Naive B cell (primary cell): Measurements from ENCODE around the gene TCERG1L. TPM values are rescaled to one million over a fixed set of nuclear protein-coding genes. Genes with fewer than 3 reads are reported as not detected.
A peak's percentile ranks its signal among the peaks of the same experiment; 100 is the strongest.

Experiments used
- ATAC-seq, 2 donors: fragments of 150-1000 bp; cut with Tn5 transposase; 2 replicates each; pipeline ENCODE4 v1.10.0; 2021; ENCODE audit warnings: low read depth in 2 of 2, mild to moderate bottlenecking in 2 of 2, moderate library complexity in 2 of 2
- DNase-seq: peaks from one replicate; pipeline ENCODE4 v3.0.0; 2022
- H3K27ac Mint-ChIP-seq, 6 donors: one replicate each; pipeline ENCODE4 v1.8.0; 2020 to 2022; ENCODE audit warnings: mild to moderate bottlenecking in 6 of 6, mixed read lengths in 6 of 6, moderate library complexity in 5 of 6, inconsistent platforms in 2 of 6
- H3K27me3 Mint-ChIP-seq, 3 donors: one replicate each; pipeline ENCODE4 v1.8.0; 2021 to 2022; ENCODE audit warnings: mixed read lengths in 3 of 3, mild to moderate bottlenecking in 1 of 3
- H3K36me3 Mint-ChIP-seq, 2 donors: one replicate each; pipeline ENCODE4 v1.8.0; 2020 to 2022; ENCODE audit warnings: mixed read lengths in 2 of 2, inconsistent platforms in 1 of 2, mild to moderate bottlenecking in 1 of 2
- H3K4me1 Mint-ChIP-seq, 3 donors: one replicate each; pipeline ENCODE4 v1.8.0; 2020 to 2022; ENCODE audit warnings: mixed read lengths in 3 of 3, inconsistent platforms in 1 of 3, mild to moderate bottlenecking in 1 of 3, moderate library complexity in 1 of 3
- H3K4me3 Mint-ChIP-seq, 8 donors: one replicate each; pipeline ENCODE4 v1.8.0; 2020 to 2022; ENCODE audit warnings: mild to moderate bottlenecking in 8 of 8, mixed read lengths in 8 of 8, moderate library complexity in 8 of 8, inconsistent platforms in 2 of 8
- H3K9me3 Mint-ChIP-seq, 7 donors: one replicate each; pipeline ENCODE4 v1.8.0; 2020 to 2022; ENCODE audit warnings: mixed read lengths in 7 of 7, mild to moderate bottlenecking in 5 of 7, inconsistent platforms in 2 of 7, moderate library complexity in 1 of 7
- polyA plus RNA-seq, 6 donors: library from polyadenylated mRNA; unstranded; fragments of 300-500 nt; fragmentation: Illumina TruSeq; gene quantifications; one replicate each; pipeline ENCODE4 v1.2.3, GENCODE V29; 2021; ENCODE audit warnings: low read depth in 6 of 6

The TCERG1L gene
- polyA plus RNA-seq, 6 donors from 2014 or later = not detected

GRCh38 chr10:131169146-131169545 is 142.4 kb downstream of the TCERG1L start:
- H3K27ac Mint-ChIP-seq = no peak overlapping the region
- no peaks in the 10 kb centered on the region for H3K27me3 Mint-ChIP-seq
- H3K36me3 Mint-ChIP-seq = no peaks in the 10 kb centered on the region
- DNase-seq = no peak
- no peak overlapping the region for H3K4me3 Mint-ChIP-seq
- no peak for ATAC-seq
- H3K4me1 Mint-ChIP-seq = no peaks in the 10 kb centered on the region
- no peaks in the 10 kb centered on the region for H3K9me3 Mint-ChIP-seq

- DNase-seq (no peak), ATAC-seq (no peak)
- H3K27me3 Mint-ChIP-seq = no peaks in the 10 kb centered on the region
- no peaks in the 10 kb centered on the region for H3K36me3 Mint-ChIP-seq
- no peaks in the 10 kb centered on the region for H3K4me1 Mint-ChIP-seq
- H3K27ac Mint-ChIP-seq = no peak overlapping the region
- no peak overlapping the region for H3K4me3 Mint-ChIP-seq
- H3K9me3 Mint-ChIP-seq = no peaks in the 10 kb centered on the region
Observed at GRCh38 chr10:131168238-131168875, 143.2 kb downstream of the TCERG1L start.

- Mint-ChIP-seq H3K4me1 (no peaks in the 10 kb centered on the region), H3K4me3 (no peak overlapping the region), H3K27me3 (no peaks in the 10 kb centered on the region), H3K27ac (no peak overlapping the region), H3K36me3 (no peaks in the 10 kb centered on the region), H3K9me3 (no peaks in the 10 kb centered on the region)
- no peak for DNase-seq
- no peak for ATAC-seq
Observed at GRCh38 chr10:131167036-131167860, 144.3 kb downstream of the TCERG1L start.

- Mint-ChIP-seq H3K36me3 (no peaks in the 10 kb centered on the region), H3K4me1 (no peaks in the 10 kb centered on the region)
Observed at GRCh38 chr10:131166486-131166885, 145.0 kb downstream of the TCERG1L start.

GRCh38 chr10:131165092-131165491 is 146.4 kb downstream of the TCERG1L start:
- H3K27me3 Mint-ChIP-seq = no peaks in the 10 kb centered on the region
- H3K36me3 Mint-ChIP-seq = no peaks in the 10 kb centered on the region
- ATAC-seq (no peak), DNase-seq (no peak)
- H3K4me1 Mint-ChIP-seq = no peaks in the 10 kb centered on the region
- H3K4me3 Mint-ChIP-seq = no peak overlapping the region
- no peaks in the 10 kb centered on the region for H3K9me3 Mint-ChIP-seq
- no peak overlapping the region for H3K27ac Mint-ChIP-seq

More at GRCh38 chr10:131166486-131166885, 145.0 kb downstream of the TCERG1L start:
- Mint-ChIP-seq H3K9me3 (no peaks in the 10 kb centered on the region), H3K27ac (no peak overlapping the region), H3K4me3 (no peak overlapping the region), H3K27me3 (no peaks in the 10 kb centered on the region)
- ATAC-seq = no peak
- DNase-seq = no peak

- Mint-ChIP-seq H3K9me3 (no peaks in the 10 kb centered on the region), H3K27ac (peak overlapping the region in 1 of 6 donors; percentile 71), H3K4me1 (no peaks in the 10 kb centered on the region), H3K36me3 (no peaks in the 10 kb centered on the region), H3K4me3 (no peak overlapping the region), H3K27me3 (no peaks in the 10 kb centered on the region)
- ATAC-seq (no peak), DNase-seq (no peak)
Observed at GRCh38 chr10:131162866-131163843, 148.4 kb downstream of the TCERG1L start.

- no peak for ATAC-seq
- Mint-ChIP-seq H3K27me3 (no peaks in the 10 kb centered on the region), H3K4me3 (no peak overlapping the region)
Observed at GRCh38 chr10:131162211-131162610, 149.3 kb downstream of the TCERG1L start.

GRCh38 chr10:131161087-131161486 is 150.4 kb downstream of the TCERG1L start:
- DNase-seq = no peak
- no peaks in the 10 kb centered on the region for H3K27me3 Mint-ChIP-seq
- no peaks in the 10 kb centered on the region for H3K36me3 Mint-ChIP-seq
- H3K4me3 Mint-ChIP-seq = no peak overlapping the region
- no peaks in the 10 kb centered on the region for H3K4me1 Mint-ChIP-seq
- H3K27ac Mint-ChIP-seq = no peak overlapping the region
- ATAC-seq = no peak
- peaks cover 0 to 1% (median 0%) of the 10 kb centered on the region in 7 donors for H3K9me3 Mint-ChIP-seq

More at GRCh38 chr10:131162211-131162610, 149.3 kb downstream of the TCERG1L start:
- Mint-ChIP-seq H3K9me3 (no peaks in the 10 kb centered on the region), H3K27ac (no peak overlapping the region), H3K4me1 (no peaks in the 10 kb centered on the region), H3K36me3 (no peaks in the 10 kb centered on the region)
- no peak for DNase-seq

- Mint-ChIP-seq H3K27me3 (no peaks in the 10 kb centered on the region), H3K9me3 (peaks cover 0 to 3% (median 0%) of the 10 kb centered on the region in 7 donors), H3K4me3 (no peak overlapping the region), H3K4me1 (no peaks in the 10 kb centered on the region), H3K36me3 (no peaks in the 10 kb centered on the region), H3K27ac (peak overlapping the region in 2 of 6 donors; percentile 64 to 79)
- no peak for DNase-seq
- ATAC-seq = no peak
Observed at GRCh38 chr10:131160219-131160875, 151.2 kb downstream of the TCERG1L start.

GRCh38 chr10:131159771-131160170 is 151.8 kb downstream of the TCERG1L start:
- Mint-ChIP-seq H3K27ac (no peak overlapping the region), H3K4me1 (no peaks in the 10 kb centered on the region), H3K36me3 (no peaks in the 10 kb centered on the region), H3K27me3 (no peaks in the 10 kb centered on the region), H3K4me3 (no peak overlapping the region), H3K9me3 (peaks cover 0 to 3% (median 0%) of the 10 kb centered on the region in 7 donors)
- DNase-seq (no peak), ATAC-seq (no peak)

GRCh38 chr10:131158695-131159094 is 152.8 kb downstream of the TCERG1L start:
- Mint-ChIP-seq H3K4me3 (no peak overlapping the region), H3K36me3 (no peaks in the 10 kb centered on the region), H3K27ac (no peak overlapping the region), H3K9me3 (peaks cover 0 to 3% (median 0%) of the 10 kb centered on the region in 7 donors), H3K4me1 (no peaks in the 10 kb centered on the region), H3K27me3 (no peaks in the 10 kb centered on the region)
- DNase-seq (no peak), ATAC-seq (no peak)

GRCh38 chr10:131157899-131158298 is 153.6 kb downstream of the TCERG1L start:
- ATAC-seq (no peak), DNase-seq (no peak)
- Mint-ChIP-seq H3K27ac (no peak overlapping the region), H3K27me3 (no peaks in the 10 kb centered on the region), H3K4me3 (no peak overlapping the region), H3K9me3 (peaks cover under 1 to 3% (median 1%) of the 10 kb centered on the region in 7 donors), H3K36me3 (peaks cover 0 to 3% of the 10 kb centered on the region in 2 donors), H3K4me1 (no peaks in the 10 kb centered on the region)

- no peaks in the 10 kb centered on the region for H3K4me1 Mint-ChIP-seq
- ATAC-seq = no peak
- peaks cover 7 to 18% (median 13%) of the 10 kb centered on the region in 7 donors for H3K9me3 Mint-ChIP-seq
Observed at GRCh38 chr10:131155876-131156230, 155.7 kb downstream of the TCERG1L start.

More at GRCh38 chr10:131155876-131156230, 155.7 kb downstream of the TCERG1L start:
- DNase-seq = no peak
- peaks cover 0 to 16% of the 10 kb centered on the region in 2 donors for H3K36me3 Mint-ChIP-seq
- no peak overlapping the region for H3K27ac Mint-ChIP-seq
- H3K27me3 Mint-ChIP-seq = no peaks in the 10 kb centered on the region
- H3K4me3 Mint-ChIP-seq = no peak overlapping the region
